Memory B cell (primary cell): ENCODE data around the gene TRIP11.
A peak's percentile ranks its signal among the peaks of the same experiment; 100 is the strongest.

ENCODE experiments used
- ATAC-seq: fragments of 150-1000 bp; cut with Tn5 transposase; 2 replicates; pipeline ENCODE4 v1.10.0; 2021; ENCODE audit warnings: low read depth, mild to moderate bottlenecking, moderate library complexity
- DNase-seq, 2 donors: peaks; one replicate each; pipeline ENCODE4 v3.0.0; 2022; ENCODE audit warnings: low spot score in 2 of 2
- H3K27ac Mint-ChIP-seq: one replicate; pipeline ENCODE4 v1.8.0; 2022; ENCODE audit warnings: mild to moderate bottlenecking, moderate library complexity, mixed read lengths
- H3K27me3 Mint-ChIP-seq: one replicate; pipeline ENCODE4 v1.8.0; 2022; ENCODE audit warnings: mixed read lengths
- H3K36me3 Mint-ChIP-seq: one replicate; pipeline ENCODE4 v1.8.0; 2022; ENCODE audit warnings: mild to moderate bottlenecking, mixed read lengths
- H3K4me1 Mint-ChIP-seq: one replicate; pipeline ENCODE4 v1.8.0; 2022; ENCODE audit warnings: mixed read lengths
- H3K4me3 Mint-ChIP-seq: one replicate; pipeline ENCODE4 v1.8.0; 2022; ENCODE audit warnings: mild to moderate bottlenecking, moderate library complexity, mixed read lengths
- H3K9me3 Mint-ChIP-seq: one replicate; pipeline ENCODE4 v1.8.0; 2022; ENCODE audit warnings: mixed read lengths

The TRIP11 gene

DNA sequence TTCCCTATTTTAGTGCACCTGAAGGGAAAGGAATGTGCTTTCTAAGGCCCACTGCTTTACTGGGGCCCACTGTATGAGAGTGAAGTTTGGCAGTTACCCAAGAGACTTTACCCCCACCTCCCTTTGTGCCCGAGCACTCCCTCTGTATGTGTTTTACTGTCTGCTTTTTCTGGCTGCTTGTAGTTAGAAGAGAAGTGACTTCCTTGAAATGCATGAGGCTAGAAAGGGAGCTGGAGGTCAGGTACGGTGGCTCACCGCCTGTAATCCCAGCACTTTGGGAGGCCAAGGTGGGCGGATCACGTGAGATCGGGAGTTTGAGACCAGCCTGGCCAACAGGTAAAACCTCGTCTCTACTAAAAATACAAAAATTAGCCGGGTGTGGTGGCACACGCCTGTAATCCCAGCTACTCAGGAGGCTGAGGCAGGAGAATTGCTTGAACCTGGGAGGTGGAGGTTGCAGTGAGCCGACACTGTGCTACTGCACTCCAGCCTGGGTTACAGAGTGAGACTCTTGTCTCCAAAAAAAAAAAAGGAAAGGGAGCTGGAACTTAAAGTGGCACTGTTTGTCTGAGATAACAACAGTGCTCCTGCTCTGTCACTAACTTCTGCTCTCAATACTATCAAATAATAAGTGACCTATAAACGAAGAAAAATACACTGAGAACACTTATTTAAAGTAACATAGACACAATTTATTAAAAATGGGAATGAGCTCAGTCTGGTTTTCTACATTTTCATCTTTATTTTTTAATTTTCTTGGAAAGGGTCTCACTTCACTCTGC is 5.8 kb downstream of the TRIP11 start:
- ATAC-seq (no peak), DNase-seq (no peak)
- Mint-ChIP-seq H3K4me3 (no peak overlapping the region), H3K27me3 (no peaks in the 10 kb centered on the region), H3K9me3 (no peaks in the 10 kb centered on the region), H3K36me3 (peaks cover 14% of the 10 kb centered on the region), H3K4me1 (peaks cover 27% of the 10 kb centered on the region), H3K27ac (peak overlapping the region; percentile 38)

DNA sequence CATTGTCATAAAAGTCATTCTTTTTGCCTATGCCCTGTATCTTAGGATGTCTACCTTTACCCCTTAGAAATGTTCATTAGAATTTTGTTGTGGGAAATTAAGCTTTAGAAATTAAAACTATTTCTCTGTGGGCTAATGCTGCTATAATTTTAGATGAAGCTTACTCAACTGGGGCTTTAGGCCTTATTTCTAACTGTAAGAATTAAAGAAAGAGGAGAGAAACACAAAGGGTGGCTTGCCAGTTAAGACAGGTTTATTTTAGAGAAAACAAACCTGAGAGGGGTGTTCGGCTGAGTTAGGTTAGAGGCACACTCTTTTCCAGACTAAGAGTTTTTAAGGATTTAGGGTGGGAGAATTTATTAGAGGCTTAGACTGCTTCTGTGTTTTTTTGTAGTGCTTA is 6.4 kb downstream of the TRIP11 start:
- ATAC-seq (no peak), DNase-seq (no peak)
- peaks cover 22% of the 10 kb centered on the region for H3K4me1 Mint-ChIP-seq
- no peak overlapping the region for H3K4me3 Mint-ChIP-seq
- H3K27me3 Mint-ChIP-seq: no peaks in the 10 kb centered on the region
- H3K27ac Mint-ChIP-seq: no peak overlapping the region
- H3K36me3 Mint-ChIP-seq: peaks cover 15% of the 10 kb centered on the region
- H3K9me3 Mint-ChIP-seq: no peaks in the 10 kb centered on the region

DNA sequence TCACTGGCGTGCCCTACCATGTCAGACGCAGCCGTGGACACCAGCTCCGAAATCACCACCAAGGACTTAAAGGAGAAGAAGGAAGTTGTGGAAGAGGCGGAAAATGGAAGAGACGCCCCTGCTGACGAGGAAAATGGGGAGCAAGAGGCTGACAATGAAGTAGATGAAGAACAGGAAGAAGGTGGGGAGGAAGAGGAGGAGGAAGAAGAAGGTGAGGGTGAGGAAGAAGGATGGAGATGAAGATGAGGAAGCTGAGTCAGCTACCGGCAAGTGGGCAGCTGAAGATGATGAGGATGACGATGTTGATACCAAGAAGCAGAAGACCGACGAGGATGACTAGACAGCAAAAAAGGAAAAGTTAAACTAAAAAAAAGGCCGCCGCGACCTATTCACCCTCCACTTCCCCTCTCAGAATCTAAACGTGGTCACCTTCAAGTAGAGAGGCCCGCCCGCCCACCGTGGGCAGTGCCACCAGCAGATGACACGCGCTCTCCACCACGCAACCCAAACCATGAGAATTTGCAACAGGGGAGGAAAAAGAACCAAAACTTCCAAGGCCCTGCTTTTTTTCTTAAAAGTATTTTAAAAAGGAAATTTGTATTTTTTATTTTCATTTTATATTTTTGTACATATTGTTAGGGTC is 13.2 kb downstream of the TRIP11 start:
- ATAC-seq (no peak), DNase-seq (no peak)
- no peaks in the 10 kb centered on the region for H3K9me3 Mint-ChIP-seq
- H3K27me3 Mint-ChIP-seq: no peaks in the 10 kb centered on the region
- H3K4me1 Mint-ChIP-seq: peaks cover 10% of the 10 kb centered on the region
- peaks cover 15% of the 10 kb centered on the region for H3K36me3 Mint-ChIP-seq
- H3K27ac Mint-ChIP-seq: peak overlapping the region; percentile 68
- H3K4me3 Mint-ChIP-seq: peak overlapping the region; percentile 15

DNA sequence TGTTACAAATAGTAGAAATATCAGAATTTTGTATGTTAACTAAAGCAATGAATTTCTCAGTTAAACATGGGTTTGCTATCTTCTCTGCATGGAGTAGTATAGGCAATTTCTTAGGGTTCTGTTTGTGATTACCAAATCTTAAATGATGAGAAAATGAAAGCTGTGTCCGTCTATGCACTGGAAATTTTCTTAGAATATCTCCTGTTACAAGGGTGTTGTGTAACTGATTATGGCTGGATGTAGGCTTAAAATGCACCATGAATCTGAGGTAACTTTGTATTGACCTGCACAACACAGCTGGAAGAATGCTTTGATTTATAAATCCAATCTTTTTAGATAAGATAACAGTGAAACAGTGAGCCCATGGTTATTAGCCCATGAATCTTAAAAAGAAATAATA is 17.8 kb downstream of the TRIP11 start:
- no peak overlapping the region for H3K27ac Mint-ChIP-seq
- H3K9me3 Mint-ChIP-seq: no peaks in the 10 kb centered on the region
- DNase-seq: no peak
- H3K36me3 Mint-ChIP-seq: peaks cover 6% of the 10 kb centered on the region
- no peaks in the 10 kb centered on the region for H3K27me3 Mint-ChIP-seq
- no peak for ATAC-seq
- no peak overlapping the region for H3K4me3 Mint-ChIP-seq
- peaks cover 6% of the 10 kb centered on the region for H3K4me1 Mint-ChIP-seq

DNA sequence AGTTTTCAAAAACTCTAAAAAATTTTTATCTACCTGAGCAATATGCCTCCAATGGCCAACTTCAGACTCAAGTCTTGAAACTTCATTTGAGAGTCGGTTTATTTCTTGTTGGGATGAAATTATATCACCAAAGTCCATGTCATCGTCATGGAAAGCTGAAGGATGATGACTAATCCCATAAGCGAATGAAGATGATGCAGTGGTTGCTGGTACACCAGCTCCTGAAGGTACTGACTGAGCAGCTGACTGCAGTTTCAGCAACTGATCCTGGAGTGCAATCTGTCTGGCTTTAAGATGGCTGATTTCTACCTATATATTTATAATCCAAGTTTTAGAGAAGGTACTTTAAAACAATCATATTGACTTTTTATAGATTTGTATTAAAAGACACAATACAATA is 18.3 kb downstream of the TRIP11 start:
- DNase-seq: no peak
- H3K36me3 Mint-ChIP-seq: peaks cover 6% of the 10 kb centered on the region
- ATAC-seq: no peak

DNA sequence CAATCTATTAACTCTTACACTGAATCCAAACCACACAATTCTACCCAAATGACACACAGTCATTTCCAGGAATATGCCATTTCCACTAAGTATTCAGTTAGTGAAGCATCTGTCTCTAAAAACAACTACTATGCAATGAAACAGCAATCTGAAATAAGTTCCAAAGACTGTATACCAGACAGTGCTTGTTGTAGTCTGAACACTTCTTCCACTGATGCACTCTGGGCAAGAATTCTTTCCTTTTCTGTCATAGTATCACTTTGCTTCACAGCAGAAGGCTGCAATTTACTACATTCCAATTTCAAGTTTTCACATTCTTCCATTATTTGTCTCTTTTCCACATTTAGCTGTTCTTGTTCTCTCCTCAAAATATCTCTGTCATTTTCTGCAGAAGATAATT is 25.8 kb downstream of the TRIP11 start:
- Mint-ChIP-seq H3K4me3 (no peak overlapping the region), H3K36me3 (peaks cover 43% of the 10 kb centered on the region), H3K27me3 (no peaks in the 10 kb centered on the region), H3K4me1 (peaks cover 4% of the 10 kb centered on the region), H3K27ac (no peak overlapping the region), H3K9me3 (no peaks in the 10 kb centered on the region)
- DNase-seq (no peak), ATAC-seq (no peak)

More for the DNA sequence above, 18.3 kb downstream of the TRIP11 start:
- Mint-ChIP-seq H3K27me3 (no peaks in the 10 kb centered on the region), H3K4me3 (no peak overlapping the region), H3K9me3 (no peaks in the 10 kb centered on the region), H3K27ac (no peak overlapping the region), H3K4me1 (peaks cover 3% of the 10 kb centered on the region)

DNA sequence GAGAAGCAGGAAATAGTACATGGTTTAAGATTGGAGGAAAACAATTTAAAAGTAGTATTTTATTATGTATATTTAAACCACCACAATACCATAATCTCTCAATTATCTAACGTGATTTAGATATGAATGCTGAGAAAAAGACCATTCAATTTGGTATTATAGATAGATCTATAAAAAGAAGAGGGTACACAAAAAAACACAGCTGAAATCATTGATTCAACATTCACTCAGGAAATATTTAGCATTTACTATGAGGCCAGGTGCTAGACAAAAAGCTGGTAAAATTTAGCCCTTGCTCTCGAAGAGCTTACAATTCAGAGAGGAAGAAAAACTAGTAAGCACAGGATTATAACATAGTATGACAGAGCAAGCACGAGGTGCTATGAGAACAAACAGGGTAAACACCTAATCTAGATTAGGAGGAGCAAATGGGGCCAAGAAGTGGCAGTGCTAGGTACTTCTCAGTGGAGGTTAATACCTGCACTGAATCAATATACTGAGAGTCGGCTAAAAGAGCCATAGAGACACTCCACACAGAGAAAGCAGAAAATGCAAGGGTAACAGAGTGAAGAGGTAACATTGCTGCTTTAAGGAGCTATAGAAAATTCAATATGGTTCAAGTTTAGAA is 27.6 kb downstream of the TRIP11 start:
- H3K36me3 Mint-ChIP-seq: peaks cover 51% of the 10 kb centered on the region
- no peaks in the 10 kb centered on the region for H3K9me3 Mint-ChIP-seq
- no peak overlapping the region for H3K27ac Mint-ChIP-seq
- no peaks in the 10 kb centered on the region for H3K27me3 Mint-ChIP-seq
- DNase-seq (no peak), ATAC-seq (no peak)
- H3K4me3 Mint-ChIP-seq: no peak overlapping the region
- peaks cover 4% of the 10 kb centered on the region for H3K4me1 Mint-ChIP-seq

DNA sequence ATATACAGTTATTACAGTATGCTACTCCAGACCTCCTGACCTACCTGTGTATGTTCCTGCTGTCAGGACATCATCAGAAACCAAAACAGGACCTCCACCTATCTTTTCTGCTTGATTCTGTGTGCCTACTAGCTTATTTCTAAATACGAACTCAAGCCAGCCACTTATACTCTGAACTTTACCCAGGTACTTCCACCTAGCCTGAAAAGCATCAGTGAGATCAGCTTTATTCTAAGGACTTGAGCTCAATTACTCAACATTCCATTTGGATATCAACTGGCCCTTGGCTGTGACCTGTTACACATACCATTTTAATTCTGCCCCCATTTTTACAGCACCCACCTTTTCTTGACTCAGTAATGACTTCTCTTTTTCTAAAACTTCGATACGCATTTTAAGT is 29.2 kb downstream of the TRIP11 start:
- Mint-ChIP-seq H3K4me3 (no peak overlapping the region), H3K27ac (no peak overlapping the region), H3K36me3 (peaks cover 48% of the 10 kb centered on the region), H3K9me3 (no peaks in the 10 kb centered on the region), H3K27me3 (no peaks in the 10 kb centered on the region), H3K4me1 (peaks cover 4% of the 10 kb centered on the region)
- ATAC-seq (no peak), DNase-seq (no peak)

DNA sequence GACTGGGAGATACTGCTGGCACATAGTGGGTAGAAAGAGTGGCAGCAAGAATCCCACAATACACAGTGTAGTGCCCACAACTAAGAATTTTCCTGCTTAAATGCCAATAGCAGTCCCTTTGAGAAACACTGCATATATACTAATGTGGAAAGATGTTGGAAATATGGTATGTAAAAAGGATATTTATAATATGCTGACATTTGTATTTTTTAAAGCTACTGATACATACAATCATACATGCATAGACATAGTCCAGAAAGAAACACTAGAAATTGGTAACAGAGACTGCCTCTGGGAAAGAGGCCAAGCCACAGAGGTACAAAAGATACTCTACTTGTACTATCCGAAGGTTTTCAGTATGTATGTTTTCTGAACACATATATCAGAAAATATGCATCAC is 30.3 kb downstream of the TRIP11 start:
- H3K4me1 Mint-ChIP-seq: peaks cover 4% of the 10 kb centered on the region
- H3K27me3 Mint-ChIP-seq: no peaks in the 10 kb centered on the region
- no peak overlapping the region for H3K4me3 Mint-ChIP-seq
- H3K9me3 Mint-ChIP-seq: no peaks in the 10 kb centered on the region
- ATAC-seq: no peak
- H3K36me3 Mint-ChIP-seq: peaks cover 57% of the 10 kb centered on the region
- no peak overlapping the region for H3K27ac Mint-ChIP-seq
- DNase-seq: no peak

DNA sequence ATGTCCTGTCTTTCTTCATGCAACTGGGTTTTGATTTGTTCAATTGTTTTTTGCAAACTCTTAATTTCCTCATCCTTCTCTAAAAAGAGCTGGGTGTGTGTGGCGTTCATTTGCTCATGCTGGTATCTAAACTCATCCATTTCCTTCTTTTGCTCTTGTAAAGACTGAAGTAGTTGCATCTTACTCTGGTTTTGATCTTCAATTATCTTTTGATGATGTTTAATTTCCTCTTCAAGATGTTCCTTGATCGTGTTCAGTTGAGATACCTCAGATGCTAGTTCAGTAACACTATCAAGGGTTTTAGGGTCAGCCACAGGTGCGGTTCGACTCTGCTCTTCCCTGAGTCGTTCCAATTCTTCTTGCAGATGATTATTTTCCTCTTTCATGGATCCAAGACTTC is 34.8 kb downstream of the TRIP11 start:
- ATAC-seq (no peak), DNase-seq (no peak)
- no peaks in the 10 kb centered on the region for H3K27me3 Mint-ChIP-seq
- no peaks in the 10 kb centered on the region for H3K9me3 Mint-ChIP-seq
- H3K4me3 Mint-ChIP-seq: no peak overlapping the region
- H3K4me1 Mint-ChIP-seq: peaks cover 3% of the 10 kb centered on the region
- H3K27ac Mint-ChIP-seq: no peak overlapping the region
- H3K36me3 Mint-ChIP-seq: peaks cover 34% of the 10 kb centered on the region

DNA sequence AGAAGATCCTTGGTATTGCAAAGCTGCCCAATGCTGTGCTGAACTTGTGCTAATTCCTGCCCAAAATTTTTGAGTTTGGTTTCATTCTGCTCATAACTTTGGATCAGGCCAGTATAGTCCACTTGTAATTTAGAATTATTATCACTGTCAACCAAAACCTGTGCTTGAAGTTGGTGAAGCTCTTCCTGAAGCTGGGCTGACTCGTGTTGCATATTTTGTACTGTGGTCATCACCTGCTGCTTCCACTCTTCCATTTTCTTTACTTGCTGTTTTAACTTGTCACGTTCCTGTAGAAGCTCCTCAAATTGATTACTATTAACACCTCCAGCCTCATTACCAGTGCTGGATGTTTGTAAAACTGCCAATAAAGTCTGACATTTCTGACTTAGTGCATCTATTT is 35.8 kb downstream of the TRIP11 start:
- no peak overlapping the region for H3K4me3 Mint-ChIP-seq
- no peaks in the 10 kb centered on the region for H3K9me3 Mint-ChIP-seq
- H3K27me3 Mint-ChIP-seq: no peaks in the 10 kb centered on the region
- peaks cover 3% of the 10 kb centered on the region for H3K4me1 Mint-ChIP-seq
- H3K27ac Mint-ChIP-seq: peak overlapping the region; percentile 4
- DNase-seq (no peak), ATAC-seq (no peak)
- peaks cover 30% of the 10 kb centered on the region for H3K36me3 Mint-ChIP-seq

DNA sequence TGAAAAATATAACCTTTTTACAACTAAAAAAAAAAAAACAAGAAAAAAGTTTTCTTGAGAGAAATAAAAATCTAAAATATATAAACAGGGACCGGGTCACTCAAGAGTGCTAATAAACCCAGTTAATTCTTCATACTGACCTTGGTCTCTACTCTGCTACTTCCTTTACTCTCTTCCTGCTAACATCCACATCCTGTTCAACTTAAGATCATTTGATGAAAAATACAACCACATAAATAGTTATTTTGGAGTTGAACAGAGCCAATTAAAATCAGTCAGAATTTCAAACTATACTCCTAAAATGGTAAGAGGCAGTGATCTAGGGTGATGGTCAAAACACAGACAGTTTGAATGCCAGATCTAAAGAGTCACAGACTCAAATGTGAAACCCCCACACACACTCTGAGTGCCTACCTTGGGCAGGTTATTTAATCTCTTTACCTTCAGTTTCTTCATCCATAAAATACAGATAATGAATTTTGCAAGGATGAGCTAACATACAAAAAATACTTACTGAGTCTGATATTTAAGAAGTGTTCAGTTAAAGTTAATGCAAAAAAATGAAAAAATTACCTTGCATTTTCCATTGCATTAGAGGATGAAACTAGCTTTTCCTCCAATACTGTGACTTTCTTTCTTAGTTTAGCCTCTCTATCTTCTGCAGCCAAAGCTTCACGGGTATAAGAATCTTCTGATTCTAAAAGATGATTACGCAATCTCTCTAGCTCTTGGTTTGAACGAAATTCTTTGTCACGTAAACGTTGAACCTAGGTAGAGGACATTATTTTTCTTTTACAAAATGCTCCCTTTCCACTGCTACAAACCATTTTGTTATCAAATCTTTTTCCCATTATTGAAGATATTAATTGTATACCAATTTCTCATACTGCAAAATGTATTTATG is 40.9 kb downstream of the TRIP11 start:
- Mint-ChIP-seq H3K9me3 (no peaks in the 10 kb centered on the region), H3K4me1 (peaks cover 11% of the 10 kb centered on the region), H3K4me3 (no peak overlapping the region), H3K36me3 (peaks cover 24% of the 10 kb centered on the region), H3K27me3 (no peaks in the 10 kb centered on the region), H3K27ac (peak overlapping the region; percentile 47)
- DNase-seq (no peak), ATAC-seq (no peak)

DNA sequence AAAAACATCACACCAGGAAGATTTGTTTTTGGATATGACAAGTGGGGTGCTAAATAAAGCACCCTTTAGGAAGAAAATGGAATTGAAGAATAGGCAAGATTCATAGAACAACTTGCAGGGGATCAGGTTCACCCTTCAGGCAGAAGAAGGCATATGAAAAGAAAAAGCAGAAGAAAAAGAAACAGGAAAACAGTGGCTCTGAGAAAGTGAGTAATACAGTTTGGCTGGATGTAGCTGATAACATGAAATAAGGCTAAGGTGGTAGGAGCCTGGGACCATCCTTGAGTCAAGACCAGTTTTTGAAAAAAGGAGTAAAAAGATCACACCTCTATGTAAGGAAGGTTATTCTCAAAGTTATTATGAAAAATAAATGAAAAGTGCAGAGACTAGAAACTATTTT is 42.4 kb downstream of the TRIP11 start:
- Mint-ChIP-seq H3K27me3 (no peaks in the 10 kb centered on the region), H3K4me1 (peaks cover 11% of the 10 kb centered on the region), H3K9me3 (no peaks in the 10 kb centered on the region), H3K27ac (no peak overlapping the region), H3K36me3 (peaks cover 22% of the 10 kb centered on the region), H3K4me3 (no peak overlapping the region)
- no peak for DNase-seq
- ATAC-seq: no peak

DNA sequence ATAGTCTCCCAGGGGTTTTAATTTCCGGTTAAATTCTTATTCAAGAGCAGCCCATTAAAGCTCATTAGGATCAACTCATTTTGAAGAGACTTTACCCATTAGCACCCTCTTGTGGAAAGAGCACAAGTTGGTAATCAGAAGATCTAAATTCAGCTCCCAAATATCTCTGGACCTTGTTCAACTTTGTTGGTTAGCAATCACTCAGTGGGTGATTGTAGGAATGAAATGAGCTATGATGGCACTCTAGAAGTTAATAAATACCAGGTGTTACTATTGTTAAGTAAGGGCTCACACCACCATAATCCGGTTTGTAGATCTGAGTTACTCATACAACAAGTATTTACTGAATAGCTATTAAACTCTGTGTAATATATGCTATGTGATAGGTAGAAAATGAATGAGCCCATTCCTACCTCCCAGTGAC is 42.9 kb downstream of the TRIP11 start:
- Mint-ChIP-seq H3K9me3 (no peaks in the 10 kb centered on the region), H3K27ac (no peak overlapping the region), H3K27me3 (no peaks in the 10 kb centered on the region), H3K4me3 (no peak overlapping the region), H3K4me1 (peaks cover 11% of the 10 kb centered on the region), H3K36me3 (peaks cover 24% of the 10 kb centered on the region)
- DNase-seq: peak in 1 of 2 donors; percentile 42
- peak; percentile 59 for ATAC-seq
